Retinal pigment epithelial cell (primary cell): Measurements from ENCODE around the gene IGSF23.

ENCODE experiments used
- DNase-seq: peaks from one replicate; pipeline ENCODE4 v3.0.0-alpha.2; 2010; ENCODE audit warnings: low read depth
- H3K4me3 ChIP-seq: 2 replicates; pipeline ENCODE4 v1.5.1; 2011; ENCODE audit warnings: mild to moderate bottlenecking, low read length, control low read depth, moderate library complexity
- TF ChIP-seq, protein P1 (sequence below): conservative IDR thresholded peaks from 2 replicates; pipeline ENCODE4 v1.5.1; 2011; ENCODE audit warnings: low read depth, low read length, control low read depth, inconsistent platforms

The IGSF23 gene

GRCh38 chr19:44615863-44616247 is 2.5 kb downstream of the IGSF23 start:
- H3K4me3 ChIP-seq = no peak overlapping the region
- DNase-seq = no peak
- TF ChIP-seq, protein P1, sequence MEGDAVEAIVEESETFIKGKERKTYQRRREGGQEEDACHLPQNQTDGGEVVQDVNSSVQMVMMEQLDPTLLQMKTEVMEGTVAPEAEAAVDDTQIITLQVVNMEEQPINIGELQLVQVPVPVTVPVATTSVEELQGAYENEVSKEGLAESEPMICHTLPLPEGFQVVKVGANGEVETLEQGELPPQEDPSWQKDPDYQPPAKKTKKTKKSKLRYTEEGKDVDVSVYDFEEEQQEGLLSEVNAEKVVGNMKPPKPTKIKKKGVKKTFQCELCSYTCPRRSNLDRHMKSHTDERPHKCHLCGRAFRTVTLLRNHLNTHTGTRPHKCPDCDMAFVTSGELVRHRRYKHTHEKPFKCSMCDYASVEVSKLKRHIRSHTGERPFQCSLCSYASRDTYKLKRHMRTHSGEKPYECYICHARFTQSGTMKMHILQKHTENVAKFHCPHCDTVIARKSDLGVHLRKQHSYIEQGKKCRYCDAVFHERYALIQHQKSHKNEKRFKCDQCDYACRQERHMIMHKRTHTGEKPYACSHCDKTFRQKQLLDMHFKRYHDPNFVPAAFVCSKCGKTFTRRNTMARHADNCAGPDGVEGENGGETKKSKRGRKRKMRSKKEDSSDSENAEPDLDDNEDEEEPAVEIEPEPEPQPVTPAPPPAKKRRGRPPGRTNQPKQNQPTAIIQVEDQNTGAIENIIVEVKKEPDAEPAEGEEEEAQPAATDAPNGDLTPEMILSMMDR = no peak

- H3K4me3 ChIP-seq = no peak overlapping the region
- TF ChIP-seq, protein P1 = no peak
- DNase-seq = no peak
Observed at GRCh38 chr19:44617110-44617880, 3.9 kb downstream of the IGSF23 start.

DNA sequence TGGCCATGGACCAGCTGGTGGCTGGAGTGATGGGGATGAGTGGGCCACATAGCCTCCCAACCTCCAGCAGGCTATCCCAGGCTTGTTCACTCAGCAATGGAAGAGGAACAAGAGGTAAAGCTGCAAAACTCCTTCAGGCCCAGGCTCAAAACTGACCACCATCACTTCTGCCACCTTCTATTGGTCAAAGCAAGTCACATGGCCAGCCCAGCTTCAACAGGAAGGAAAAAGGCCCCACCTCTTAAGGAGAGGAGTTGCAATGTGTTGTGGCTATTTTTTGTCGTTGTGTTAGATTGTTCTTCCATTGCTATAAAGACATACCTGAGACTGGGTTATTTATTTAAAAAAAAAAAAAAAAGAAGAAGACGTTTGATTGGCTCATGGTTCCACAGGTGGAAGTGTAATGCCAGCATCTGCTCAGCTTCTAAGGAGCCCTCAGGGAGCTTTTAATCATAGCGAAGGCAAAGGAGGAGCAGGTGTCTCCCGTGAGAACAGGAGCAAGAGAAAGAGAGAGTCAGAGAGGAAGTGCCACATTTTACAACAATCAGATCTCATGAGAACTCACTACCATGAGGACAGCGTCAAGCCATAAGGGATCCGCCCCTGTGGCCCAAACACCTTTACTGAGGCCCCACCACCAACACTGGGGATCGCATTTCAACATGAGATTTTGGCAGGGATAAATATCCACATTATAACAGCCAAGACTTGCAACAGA is 5.4 kb downstream of the IGSF23 start:
- DNase-seq = no peak
- TF ChIP-seq, protein P1 = no peak
- no peak overlapping the region for H3K4me3 ChIP-seq

- H3K4me3 ChIP-seq = no peak overlapping the region
- DNase-seq = no peak
- TF ChIP-seq, protein P1 = no peak
Observed at GRCh38 chr19:44620667-44621066, 7.3 kb downstream of the IGSF23 start.

GRCh38 chr19:44621367-44621766 is 8.0 kb downstream of the IGSF23 start:
- TF ChIP-seq, protein P1 = no peak
- DNase-seq = no peak

GRCh38 chr19:44623080-44623479 is 9.7 kb downstream of the IGSF23 start:
- no peak for DNase-seq
- H3K4me3 ChIP-seq = no peak overlapping the region
- TF ChIP-seq, protein P1 = no peak

More at GRCh38 chr19:44621367-44621766, 8.0 kb downstream of the IGSF23 start:
- no peak overlapping the region for H3K4me3 ChIP-seq

DNA sequence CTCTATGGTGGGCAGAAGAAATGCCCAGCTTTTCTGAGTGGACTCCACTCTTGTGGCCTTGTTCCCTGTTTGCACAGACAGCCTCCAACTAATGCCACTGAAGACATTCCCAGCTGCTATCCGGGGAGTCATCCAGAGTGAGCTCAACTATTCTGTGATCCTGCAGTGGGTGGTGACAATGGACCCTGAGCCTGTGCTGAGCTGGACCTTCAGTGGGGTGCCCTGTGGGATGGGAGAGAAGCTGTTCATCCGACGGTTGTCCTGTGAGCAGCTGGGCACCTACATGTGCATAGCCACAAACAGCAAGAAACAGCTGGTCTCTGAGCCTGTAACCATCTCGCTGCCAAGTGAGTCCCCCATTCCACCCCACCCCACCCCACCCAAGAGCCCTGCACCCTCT is 10.3 kb downstream of the IGSF23 start:
- H3K4me3 ChIP-seq = no peak overlapping the region
- TF ChIP-seq, protein P1 = no peak
- DNase-seq = no peak
